Gastrocnemius medialis (tissue), 4 donors: ENCODE measurements around the gene EID2. TPM values are rescaled to one million over a fixed set of nuclear protein-coding genes. Genes with fewer than 3 reads are reported as not detected.
A peak's percentile ranks its signal among the peaks of the same experiment; 100 is the strongest.

Source experiments
- ATAC-seq, 2 donors: fragments of 150-250 bp; one replicate each; pipeline ENCODE4 v1.9.1; 2016
- DNase-seq, 2 donors: peaks; one replicate each; pipeline ENCODE4 v3.0.0-alpha.2; 2019
- H3K27ac ChIP-seq, 4 donors: fragments of 200-600 bp; sonication (generic); 1 replicate in 1 of 4; 2 replicates in 3 of 4; pipeline ENCODE4 v1.5.1; 2016 to 2018; ENCODE audit warnings: mild to moderate bottlenecking in 2 of 4, moderate library complexity in 1 of 4
- H3K27me3 ChIP-seq, 3 donors: fragments of 200-600 bp; sonication (generic) in 2 of 3; 1 replicate in 1 of 3; 2 replicates in 2 of 3; pipeline versions ENCODE4 v1.5.1 to v1.6.0; 2016 to 2019; ENCODE audit warnings: mild to moderate bottlenecking in 1 of 3, moderate library complexity in 1 of 3
- H3K36me3 ChIP-seq, 2 donors: fragments of 200-600 bp; sonication (generic) in 1 of 2; one replicate each; pipeline ENCODE4 v1.5.1; 2017 to 2018
- H3K4me1 ChIP-seq, 2 donors: fragments of 200-600 bp; sonication (generic) in 1 of 2; one replicate each; pipeline ENCODE4 v1.5.1; 2016 to 2017; ENCODE audit warnings: mild to moderate bottlenecking in 2 of 2
- H3K4me3 ChIP-seq, 4 donors: fragments of 200-600 bp; sonication (generic) in 3 of 4; 1 replicate in 1 of 4; 2 replicates in 3 of 4; pipeline ENCODE4 v1.5.1; 2016 to 2019; ENCODE audit warnings: mild to moderate bottlenecking in 2 of 4
- H3K9me3 ChIP-seq, 3 donors: fragments of 200-600 bp; sonication (generic) in 2 of 3; 1 replicate in 1 of 3; 2 replicates in 2 of 3; pipeline ENCODE4 v1.5.1; 2016 to 2019
- CTCF ChIP-seq, 5 experiments: fragments of 450-650 bp in 3 of 5; fragments of 200-600 bp in 2 of 5; sonication (generic) in 2 of 5; IDR thresholded peaks in 4 of 5; conservative IDR thresholded peaks in 1 of 5; 1 replicate in 4 of 5; 2 replicates in 1 of 5; pipeline ENCODE4 v1.5.1; 2016 to 2019; ENCODE audit warnings: antibody characterized with exemption in 5 of 5, mild to moderate bottlenecking in 3 of 5, moderate library complexity in 3 of 5
- POLR2A ChIP-seq, 2 donors: fragments of 450-650 bp; IDR thresholded peaks; one replicate each; pipeline ENCODE4 v1.6.1; 2017; ENCODE audit warnings: antibody characterized with exemption in 2 of 2, mild to moderate bottlenecking in 2 of 2, moderate library complexity in 2 of 2
- in situ Hi-C, 4 donors: fragments of 200-750 bp; cut with MboI; loops; one replicate each; pipeline versions ENCODE4 v1.15.0 to v1.8.0; 2017; ENCODE audit warnings: low sequenced_read_pairs in 4 of 4
- intact Hi-C: fragments of 100-400 bp; cut with DNase I; formaldehyde crosslinking; loops from one replicate; pipeline ENCODE4 v1.15.1; 2023; ENCODE audit warnings: low total_unique reads
- total RNA-seq, 4 donors: library from RNA; depleted of rRNA; stranded (reverse); fragments of >200 nt; gene quantifications; one replicate each; pipeline versions ENCODE4 v1.1.0 to v1.2.3, GENCODE V29; 2016

EID2 gene
- total RNA-seq, 4 donors from 2014 or later, result 7.8 to 12.7 (median 9.4) TPM

DNA sequence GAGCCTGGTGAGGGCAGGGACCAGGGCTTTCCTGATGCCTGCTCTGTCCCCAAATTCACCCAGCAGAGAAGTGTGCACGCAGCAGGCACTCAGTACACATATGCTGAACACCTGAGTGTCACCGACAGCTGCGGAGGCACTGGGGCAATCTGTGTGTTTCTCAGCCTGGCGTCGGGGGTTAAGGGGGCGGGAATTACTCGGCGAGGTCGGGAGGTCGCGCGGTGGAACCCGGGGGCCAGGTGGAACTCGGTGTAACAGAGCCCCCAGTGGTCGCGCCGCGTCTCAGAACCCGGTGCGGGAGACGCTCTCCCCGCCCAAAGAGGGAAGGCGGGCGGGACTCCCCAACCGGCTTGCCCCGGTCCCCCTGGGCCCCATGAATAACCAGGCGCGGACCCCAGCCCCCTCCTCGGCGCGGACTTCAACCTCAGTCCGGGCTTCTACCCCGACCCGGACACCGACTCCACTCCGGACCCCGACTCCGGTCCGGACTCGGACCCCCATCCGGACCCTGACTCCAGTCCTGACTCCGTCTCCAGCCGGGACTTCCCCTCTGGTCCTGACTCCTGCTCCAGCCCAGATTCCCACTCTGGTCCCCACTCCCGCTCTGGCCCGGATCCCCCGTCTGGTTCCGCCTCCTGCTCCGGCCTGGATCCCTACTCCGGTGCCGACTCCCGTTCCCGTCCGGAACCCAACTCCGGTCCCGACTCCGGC is 25.0 kb downstream of the EID2 start, which contains the start of gene SELENOV:
SELENOV (plus strand) TSS at position 300 of the 711 bp plus-strand sequence; CDS start at position 374, 74 bp downstream.
- peak within 1 kb of the TSS in 3 of 4 donors; percentile 2 to 25 (median 25) for H3K4me3 ChIP-seq
- ATAC-seq (no peak), DNase-seq (no peak)
- TF ChIP-seq POLR2A (IDR thresholded peaks at IDR 0.05) (no peak), CTCF (IDR thresholded peaks at IDR 0.05 in 4 of 5, conservative IDR thresholded peaks at IDR 0.05 in 1 of 5) (no peak)
- H3K27ac ChIP-seq, result no peak within 1 kb of the TSS
- H3K9me3 ChIP-seq, result no peaks in the 10 kb centered on the region
- H3K27me3 ChIP-seq, result peaks cover 33 to 66% (median 55%) of the 10 kb centered on the region in 3 donors
- in situ Hi-C loops, result no loop called here
- intact Hi-C loops, result no loop called here
- H3K36me3 ChIP-seq, result no peaks in the 10 kb centered on the region
- no peaks in the 10 kb centered on the region for H3K4me1 ChIP-seq

DNA sequence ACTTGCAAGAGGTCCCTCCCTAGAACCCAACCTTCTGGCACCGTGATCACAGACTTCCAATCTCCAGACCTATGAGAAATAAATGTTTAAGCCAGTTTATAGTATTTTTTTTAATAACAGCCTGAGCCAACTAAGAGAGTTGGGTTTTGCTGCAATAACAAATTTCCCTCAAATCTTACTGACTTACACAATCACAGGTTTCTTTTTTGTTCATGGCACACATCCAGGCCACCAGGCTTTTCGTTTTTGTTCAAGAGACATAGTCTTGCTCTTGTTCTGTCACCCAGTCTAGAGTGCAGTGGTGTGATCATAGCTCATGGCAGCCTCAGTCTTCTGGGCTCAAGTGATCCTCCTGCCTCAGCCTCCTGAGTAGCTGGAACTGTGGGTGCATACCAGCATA is 27.0 kb downstream of the EID2 start:
- DNase-seq (no peak), ATAC-seq (no peak)
- no peak overlapping the region for H3K4me3 ChIP-seq
- no peaks in the 10 kb centered on the region for H3K9me3 ChIP-seq
- no peak for TF ChIP-seq POLR2A (IDR thresholded peaks at IDR 0.05)
- no peak for TF ChIP-seq CTCF (IDR thresholded peaks at IDR 0.05 in 4 of 5, conservative IDR thresholded peaks at IDR 0.05 in 1 of 5)
- in situ Hi-C loops (no loop called here), intact Hi-C loops (no loop called here)
- no peak overlapping the region for H3K27ac ChIP-seq
- H3K27me3 ChIP-seq, result peaks cover 50 to 84% (median 66%) of the 10 kb centered on the region in 3 donors
- no peaks in the 10 kb centered on the region for H3K4me1 ChIP-seq
- H3K36me3 ChIP-seq, result no peaks in the 10 kb centered on the region

DNA sequence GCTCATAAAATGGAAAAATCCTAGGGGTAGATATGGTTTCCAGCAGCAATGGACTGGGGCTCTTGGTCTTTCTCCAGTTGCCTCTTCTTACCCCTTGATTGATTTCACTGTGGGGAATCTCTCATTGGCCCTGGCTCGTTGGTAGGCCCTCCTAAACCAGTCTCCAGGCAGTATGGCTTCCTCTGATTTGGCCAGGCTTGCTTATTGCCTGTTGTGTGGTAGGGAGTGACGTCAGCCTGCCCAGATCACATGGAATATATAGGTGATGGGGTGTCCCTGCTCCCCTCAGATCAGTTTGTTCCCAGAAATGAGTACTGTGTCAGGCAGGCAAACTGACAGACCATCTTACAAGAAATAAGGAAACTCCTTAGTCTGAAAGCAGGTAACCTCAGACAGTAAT is 30.7 kb downstream of the EID2 start:
- in situ Hi-C loops (no loop called here), intact Hi-C loops (no loop called here)
- TF ChIP-seq CTCF (IDR thresholded peaks at IDR 0.05 in 4 of 5, conservative IDR thresholded peaks at IDR 0.05 in 1 of 5), result no peak
- TF ChIP-seq POLR2A (IDR thresholded peaks at IDR 0.05), result no peak
- Histone ChIP-seq H3K27me3 (peaks cover 55 to 84% (median 58%) of the 10 kb centered on the region in 3 donors), H3K4me1 (no peaks in the 10 kb centered on the region), H3K4me3 (no peak overlapping the region), H3K27ac (no peak overlapping the region), H3K36me3 (no peaks in the 10 kb centered on the region), H3K9me3 (no peaks in the 10 kb centered on the region)
- ATAC-seq, result no peak
- no peak for DNase-seq

- no peaks in the 10 kb centered on the region for H3K4me1 ChIP-seq
- no peak overlapping the region for H3K27ac ChIP-seq
- H3K36me3 ChIP-seq, result no peaks in the 10 kb centered on the region
- DNase-seq, result no peak
- intact Hi-C loops, result no loop called here
- ATAC-seq, result no peak
- TF ChIP-seq POLR2A (IDR thresholded peaks at IDR 0.05) (no peak), CTCF (IDR thresholded peaks at IDR 0.05 in 4 of 5, conservative IDR thresholded peaks at IDR 0.05 in 1 of 5) (no peak)
- H3K27me3 ChIP-seq, result peaks cover 55 to 84% (median 58%) of the 10 kb centered on the region in 3 donors
- no peak overlapping the region for H3K4me3 ChIP-seq
- no peaks in the 10 kb centered on the region for H3K9me3 ChIP-seq
- in situ Hi-C loops, result no loop called here
Measured at GRCh38 chr19:39508629-39509028, 31.3 kb downstream of the EID2 start.
